HL-60 (cell line): ENCODE data around the gene TBC1D17.

Experiments
- DNase-seq, 2 experiments: peaks; one replicate each; pipeline ENCODE4 v3.0.0-alpha.2; 2010 to 2020; ENCODE audit warnings: low read depth in 1 of 2, low spot score in 1 of 2
- H3K27ac ChIP-seq: fragments of 250-450 bp; sonication (Bioruptor Pico); replicated peaks from 2 replicates; pipeline ENCODE4 v1.5.1; 2020; ENCODE audit warnings: mild to moderate bottlenecking, moderate library complexity
- H3K27me3 ChIP-seq: fragments of 250-450 bp; sonication (Bioruptor Pico); 2 replicates; pipeline ENCODE4 v1.5.1; 2021; ENCODE audit warnings: mild to moderate bottlenecking, moderate library complexity; ENCODE audit not compliant: insufficient read depth, poor library complexity, severe bottlenecking
- H3K4me3 ChIP-seq: replicated peaks from 2 replicates; pipeline ENCODE4 v1.5.1; 2011; ENCODE audit warnings: mild to moderate bottlenecking, control low read depth, low read length; ENCODE audit not compliant: insufficient read depth
- GABPA ChIP-seq: IDR thresholded peaks from 2 replicates; pipeline ENCODE4 v1.6.1; 2012; ENCODE audit warnings: low read depth
- POLR2AphosphoS5 ChIP-seq: IDR thresholded peaks from 2 replicates; pipeline ENCODE4 v1.6.1; 2012; ENCODE audit warnings: low read depth
- SPI1 ChIP-seq: IDR thresholded peaks from 2 replicates; pipeline ENCODE4 v1.6.1; 2012; ENCODE audit warnings: low read depth, mild to moderate bottlenecking, borderline replicate concordance
- TF ChIP-seq, protein P1 (sequence below): IDR thresholded peaks from 2 replicates; pipeline ENCODE4 v1.6.1; 2012; ENCODE audit warnings: low read depth; ENCODE audit not compliant: insufficient replicate concordance
- TF ChIP-seq, protein P2 (sequence below): IDR thresholded peaks from one replicate; pipeline ENCODE4 v1.5.1; 2011; ENCODE audit warnings: low read length, control low read depth, inconsistent platforms; ENCODE audit not compliant: insufficient read depth

TBC1D17 gene

DNA sequence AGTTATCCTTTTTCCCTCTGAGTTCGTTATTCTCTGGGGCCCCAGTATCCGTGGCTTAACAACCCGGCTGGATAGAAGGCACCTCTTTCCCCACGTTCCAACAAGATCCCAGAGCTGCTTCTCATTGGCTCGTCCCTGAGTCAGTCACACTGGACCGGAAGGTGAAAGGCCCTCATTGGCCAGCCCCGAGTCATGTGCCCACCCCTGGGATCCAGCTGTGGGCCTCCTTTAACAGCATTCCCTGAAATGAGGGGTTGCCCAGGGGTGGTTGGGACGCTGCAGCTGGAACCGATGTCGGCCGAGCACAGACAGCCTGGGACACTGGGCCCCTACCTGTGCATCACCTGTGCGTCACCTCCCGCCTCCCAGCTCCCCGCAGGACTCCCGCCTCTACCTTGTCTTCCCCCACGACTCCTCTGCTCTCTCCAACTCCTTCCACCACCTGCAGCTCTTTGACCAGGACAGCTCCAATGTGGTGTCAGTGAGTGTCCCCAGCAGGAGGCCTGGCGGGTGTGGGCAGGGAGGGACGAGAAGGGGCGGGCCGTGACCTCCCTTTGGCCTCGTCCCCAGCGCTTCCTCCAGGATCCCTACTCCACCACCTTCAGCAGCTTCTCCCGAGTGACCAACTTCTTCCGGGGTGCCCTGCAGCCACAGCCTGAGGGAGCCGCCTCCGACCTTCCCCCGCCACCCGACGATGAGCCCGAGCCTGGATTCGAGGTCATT, 4.3 kb downstream of the TBC1D17 start:
- TF ChIP-seq, protein P1, sequence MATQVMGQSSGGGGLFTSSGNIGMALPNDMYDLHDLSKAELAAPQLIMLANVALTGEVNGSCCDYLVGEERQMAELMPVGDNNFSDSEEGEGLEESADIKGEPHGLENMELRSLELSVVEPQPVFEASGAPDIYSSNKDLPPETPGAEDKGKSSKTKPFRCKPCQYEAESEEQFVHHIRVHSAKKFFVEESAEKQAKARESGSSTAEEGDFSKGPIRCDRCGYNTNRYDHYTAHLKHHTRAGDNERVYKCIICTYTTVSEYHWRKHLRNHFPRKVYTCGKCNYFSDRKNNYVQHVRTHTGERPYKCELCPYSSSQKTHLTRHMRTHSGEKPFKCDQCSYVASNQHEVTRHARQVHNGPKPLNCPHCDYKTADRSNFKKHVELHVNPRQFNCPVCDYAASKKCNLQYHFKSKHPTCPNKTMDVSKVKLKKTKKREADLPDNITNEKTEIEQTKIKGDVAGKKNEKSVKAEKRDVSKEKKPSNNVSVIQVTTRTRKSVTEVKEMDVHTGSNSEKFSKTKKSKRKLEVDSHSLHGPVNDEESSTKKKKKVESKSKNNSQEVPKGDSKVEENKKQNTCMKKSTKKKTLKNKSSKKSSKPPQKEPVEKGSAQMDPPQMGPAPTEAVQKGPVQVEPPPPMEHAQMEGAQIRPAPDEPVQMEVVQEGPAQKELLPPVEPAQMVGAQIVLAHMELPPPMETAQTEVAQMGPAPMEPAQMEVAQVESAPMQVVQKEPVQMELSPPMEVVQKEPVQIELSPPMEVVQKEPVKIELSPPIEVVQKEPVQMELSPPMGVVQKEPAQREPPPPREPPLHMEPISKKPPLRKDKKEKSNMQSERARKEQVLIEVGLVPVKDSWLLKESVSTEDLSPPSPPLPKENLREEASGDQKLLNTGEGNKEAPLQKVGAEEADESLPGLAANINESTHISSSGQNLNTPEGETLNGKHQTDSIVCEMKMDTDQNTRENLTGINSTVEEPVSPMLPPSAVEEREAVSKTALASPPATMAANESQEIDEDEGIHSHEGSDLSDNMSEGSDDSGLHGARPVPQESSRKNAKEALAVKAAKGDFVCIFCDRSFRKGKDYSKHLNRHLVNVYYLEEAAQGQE, result no peak
- TF ChIP-seq, protein P2, sequence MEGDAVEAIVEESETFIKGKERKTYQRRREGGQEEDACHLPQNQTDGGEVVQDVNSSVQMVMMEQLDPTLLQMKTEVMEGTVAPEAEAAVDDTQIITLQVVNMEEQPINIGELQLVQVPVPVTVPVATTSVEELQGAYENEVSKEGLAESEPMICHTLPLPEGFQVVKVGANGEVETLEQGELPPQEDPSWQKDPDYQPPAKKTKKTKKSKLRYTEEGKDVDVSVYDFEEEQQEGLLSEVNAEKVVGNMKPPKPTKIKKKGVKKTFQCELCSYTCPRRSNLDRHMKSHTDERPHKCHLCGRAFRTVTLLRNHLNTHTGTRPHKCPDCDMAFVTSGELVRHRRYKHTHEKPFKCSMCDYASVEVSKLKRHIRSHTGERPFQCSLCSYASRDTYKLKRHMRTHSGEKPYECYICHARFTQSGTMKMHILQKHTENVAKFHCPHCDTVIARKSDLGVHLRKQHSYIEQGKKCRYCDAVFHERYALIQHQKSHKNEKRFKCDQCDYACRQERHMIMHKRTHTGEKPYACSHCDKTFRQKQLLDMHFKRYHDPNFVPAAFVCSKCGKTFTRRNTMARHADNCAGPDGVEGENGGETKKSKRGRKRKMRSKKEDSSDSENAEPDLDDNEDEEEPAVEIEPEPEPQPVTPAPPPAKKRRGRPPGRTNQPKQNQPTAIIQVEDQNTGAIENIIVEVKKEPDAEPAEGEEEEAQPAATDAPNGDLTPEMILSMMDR, result no peak
- TF ChIP-seq SPI1 (no peak), POLR2AphosphoS5 (no peak), GABPA (no peak)
- H3K27me3 ChIP-seq, result no peaks in the 10 kb centered on the region
- H3K27ac ChIP-seq, result no peak overlapping the region
- no peak overlapping the region for H3K4me3 ChIP-seq
- DNase-seq, result no peak

DNA sequence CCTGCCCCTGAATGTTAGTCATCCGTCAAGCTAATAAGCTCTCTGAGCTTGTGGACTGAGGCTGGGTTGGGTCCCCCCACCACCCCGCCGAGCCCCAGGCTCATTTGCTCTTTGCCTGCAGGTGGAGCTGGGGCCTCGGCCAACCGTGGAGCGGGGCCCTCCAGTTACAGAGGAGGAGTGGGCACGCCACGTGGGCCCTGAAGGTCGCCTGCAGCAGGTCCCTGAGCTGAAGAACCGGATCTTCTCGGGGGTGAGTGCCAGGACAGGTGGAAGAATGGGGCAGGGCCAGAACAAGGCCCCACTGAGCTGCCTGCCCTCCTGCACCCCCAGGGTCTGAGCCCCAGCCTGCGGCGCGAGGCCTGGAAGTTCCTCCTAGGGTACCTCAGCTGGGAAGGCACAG, 5.1 kb downstream of the TBC1D17 start:
- H3K4me3 ChIP-seq, result no peak overlapping the region
- H3K27me3 ChIP-seq, result no peaks in the 10 kb centered on the region
- DNase-seq, result no peak
- TF ChIP-seq, protein P2, result no peak
- TF ChIP-seq, protein P1, result no peak
- TF ChIP-seq GABPA (no peak), POLR2AphosphoS5 (no peak), SPI1 (no peak)
- no peak overlapping the region for H3K27ac ChIP-seq

DNA sequence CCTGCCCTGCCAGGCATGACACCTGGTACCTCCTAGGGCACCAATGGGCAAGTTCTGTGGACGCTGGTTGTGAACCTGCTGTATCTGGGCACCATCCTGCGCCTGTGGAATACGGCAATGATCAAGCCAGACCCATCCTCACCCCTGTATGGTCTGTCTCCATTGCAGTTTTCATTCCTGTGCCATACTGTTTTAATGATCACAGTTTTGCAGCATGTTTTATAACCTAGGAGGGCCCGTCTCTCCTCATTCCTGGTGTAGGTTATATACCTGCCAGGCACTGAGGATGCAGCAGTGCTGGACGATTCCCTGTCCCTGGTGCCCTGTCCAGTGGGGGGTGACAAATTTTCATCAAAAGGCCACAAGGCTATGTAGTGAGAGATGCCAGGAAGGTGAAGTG, 5.6 kb downstream of the TBC1D17 start:
- Histone ChIP-seq H3K27me3 (no peaks in the 10 kb centered on the region), H3K27ac (no peak overlapping the region), H3K4me3 (no peak overlapping the region)
- no peak for DNase-seq
- TF ChIP-seq SPI1 (no peak), GABPA (no peak), POLR2AphosphoS5 (no peak)
- TF ChIP-seq, protein P2, result no peak
- TF ChIP-seq, protein P1, result no peak
